ENCODE results near the gene CALML5. TPM values are rescaled to one million over a fixed set of nuclear protein-coding genes. Genes with fewer than 3 reads are reported as not detected.

Gene CALML5
- total RNA-seq, 1 experiment from 2014 or later, result not detected

GRCh38 chr10:5492929-5493576 is 6.3 kb downstream of the CALML5 start:
- DNase-seq (ENCODE audit: low read depth, low spot score), result no peak
- no peak overlapping the region for H3K27ac ChIP-seq (ENCODE audit: low read length)
- no peaks in the 10 kb centered on the region for H3K4me1 ChIP-seq (ENCODE audit: control insufficient read depth, insufficient read depth, low read length)
- no peaks in the 10 kb centered on the region for H3K27me3 ChIP-seq (ENCODE audit: control insufficient read depth, insufficient read depth, low read length)
- in situ Hi-C loops (cut with HindIII; ENCODE audit: low pct_unique_long_range_greater_than_20kb, low sequenced_read_pairs), result no loop called here
- no peak overlapping the region for H3K4me3 ChIP-seq (ENCODE audit: low read depth in 2 of 2, low read length in 2 of 2)
- no TSS peak for BruUV-seq (replicated peaks)
- ChIA-PET CTCF (no interaction called here), POLR2A (no interaction called here)
- no peaks in the 10 kb centered on the region for H3K36me3 ChIP-seq (ENCODE audit: control insufficient read depth, insufficient read depth, low read length)
- intact Hi-C loops (cut with micrococcal nuclease; ENCODE audit: unreplicated experiment), result no loop called here
- TF ChIP-seq TCF7L2 (IDR thresholded peaks at IDR 0.05; ENCODE audit: low read depth, low read length), result no peak
- TF ChIP-seq CTCF (IDR thresholded peaks at IDR 0.05), result no peak
- no peak for TF ChIP-seq SIN3A (IDR thresholded peaks at IDR 0.05; ENCODE audit: borderline replicate concordance, insufficient read depth, low read depth, low read length)
- no peak for TF ChIP-seq REST (IDR thresholded peaks at IDR 0.05; ENCODE audit: insufficient read depth in 1 of 2, low read depth in 2 of 2, low read length in 1 of 2)
- TF ChIP-seq POLR2AphosphoS5 (IDR thresholded peaks at IDR 0.05; ENCODE audit: low read depth, low read length), result no peak
- H3K9me3 ChIP-seq (ENCODE audit: control insufficient read depth, insufficient read depth, low read depth, low read length), result no peaks in the 10 kb centered on the region
- ATAC-seq, result no peak

GRCh38 chr10:5492322-5492855 is 7.0 kb downstream of the CALML5 start:
- H3K27me3 ChIP-seq (ENCODE audit: control insufficient read depth, insufficient read depth, low read length), result no peaks in the 10 kb centered on the region
- ChIA-PET CTCF (no interaction called here), POLR2A (no interaction called here)
- H3K36me3 ChIP-seq (ENCODE audit: control insufficient read depth, insufficient read depth, low read length), result no peaks in the 10 kb centered on the region
- no peaks in the 10 kb centered on the region for H3K9me3 ChIP-seq (ENCODE audit: control insufficient read depth, insufficient read depth, low read depth, low read length)
- ATAC-seq (no peak), DNase-seq (ENCODE audit: low read depth, low spot score) (no peak)
- intact Hi-C loops (cut with micrococcal nuclease; ENCODE audit: unreplicated experiment), result no loop called here
- no peak overlapping the region for H3K27ac ChIP-seq (ENCODE audit: low read length)
- BruUV-seq (replicated peaks), result no TSS peak
- no peaks in the 10 kb centered on the region for H3K4me1 ChIP-seq (ENCODE audit: control insufficient read depth, insufficient read depth, low read length)
- no peak overlapping the region for H3K4me3 ChIP-seq (ENCODE audit: low read depth in 2 of 2, low read length in 2 of 2)
- in situ Hi-C loops (cut with HindIII; ENCODE audit: low pct_unique_long_range_greater_than_20kb, low sequenced_read_pairs), result no loop called here
- TF ChIP-seq CTCF (IDR thresholded peaks at IDR 0.05), result no peak
- TF ChIP-seq REST (IDR thresholded peaks at IDR 0.05; ENCODE audit: insufficient read depth in 1 of 2, low read depth in 2 of 2, low read length in 1 of 2), result no peak
- no peak for TF ChIP-seq TCF7L2 (IDR thresholded peaks at IDR 0.05; ENCODE audit: low read depth, low read length)
- TF ChIP-seq SIN3A (IDR thresholded peaks at IDR 0.05; ENCODE audit: borderline replicate concordance, insufficient read depth, low read depth, low read length), result no peak
- no peak for TF ChIP-seq POLR2AphosphoS5 (IDR thresholded peaks at IDR 0.05; ENCODE audit: low read depth, low read length)
